Uterus (tissue), 2 donors: ENCODE measurements around the gene CKAP2L.

Source experiments
- CTCF ChIP-seq, 4 experiments: fragments of 200-600 bp in 2 of 4; fragments of 450-650 bp in 2 of 4; sonication (generic) in 2 of 4; IDR thresholded peaks; one replicate each; pipeline ENCODE4 v1.5.1; 2016 to 2019; ENCODE audit warnings: antibody characterized with exemption in 4 of 4, mild to moderate bottlenecking in 2 of 4, moderate library complexity in 1 of 4
- POLR2A ChIP-seq, 2 donors: fragments of 450-650 bp; IDR thresholded peaks; one replicate each; pipeline ENCODE4 v1.6.1; 2016; ENCODE audit warnings: antibody characterized with exemption in 2 of 2, mild to moderate bottlenecking in 1 of 2, moderate library complexity in 1 of 2

- TF ChIP-seq CTCF (IDR thresholded peaks at IDR 0.05) (no peak), POLR2A (IDR thresholded peaks at IDR 0.05) (no peak)
Observed at GRCh38 chr2:112750560-112750843, 13.9 kb downstream of the CKAP2L start.
